T-helper 17 cell (primary cell): ENCODE measurements around the gene ERRFI1. TPM values are rescaled to one million over a fixed set of nuclear protein-coding genes. Genes with fewer than 3 reads are reported as not detected.

Experiments
- total RNA-seq, 4 donors: library from RNA in 2 of 4; stranded (reverse) in 2 of 4; gene quantifications; one replicate each; pipeline ENCODE4 v1.2.3 and lab custom pipeline; 2022 to 2026

ERRFI1 gene
- total RNA-seq, 2 donors from 2014 or later = 1.1 to 1.8 TPM

Other genes with a start within 250 kb of the ERRFI1 start
- gene PER3, start 242.0 kb downstream of the ERRFI1 start, total RNA-seq = 10 to 100 TPM; 17.1 to 21.2 TPM
- 1 to 10 TPM; 1.0 to 2.2 TPM for gene UTS2, start 173.2 kb downstream of the ERRFI1 start, total RNA-seq
- gene TNFRSF9, start 85.5 kb downstream of the ERRFI1 start, total RNA-seq = 1 to 10 TPM in 1 of 2 donors, under 1 TPM in 1; 0.50 to 1.1 TPM
- gene PARK7, start 64.6 kb downstream of the ERRFI1 start, total RNA-seq = 100 to 1,000 TPM; 106 to 123 TPM